Measurements from ENCODE around the gene CCL3. TPM values are rescaled to one million over a fixed set of nuclear protein-coding genes. Genes with fewer than 3 reads are reported as not detected.
"Not testable (repeated sequence)": the region's sequence is repeated elsewhere in the genome, so short reads cannot be mapped to it uniquely, and the experiment has no call there.

Gene CCL3
- polyA plus RNA-seq, 3 donors = 161 to 328 (median 190) TPM

DNA sequence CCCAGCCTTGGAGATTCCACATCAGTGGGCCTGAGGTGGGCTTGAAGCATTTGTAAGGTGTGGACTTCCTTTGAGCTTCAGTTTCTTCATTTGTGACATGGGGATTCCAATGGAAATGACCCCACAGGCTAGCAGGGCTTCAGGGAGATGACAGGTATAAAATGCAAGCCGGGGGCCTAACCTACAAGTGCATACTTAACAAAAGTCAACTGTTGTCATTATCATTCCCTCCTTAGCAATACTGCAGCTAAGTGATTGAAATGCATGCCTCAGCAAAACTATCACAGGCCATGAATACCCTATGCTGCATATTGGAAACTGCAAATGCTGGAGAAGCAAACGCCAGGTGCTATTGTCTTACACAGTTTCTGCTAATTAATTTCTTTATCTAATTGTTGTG lies 33.5 kb upstream of the CCL3 start:
- H3K36me3 Mint-ChIP-seq = peaks cover 0 to 3% of the 10 kb centered on the region in 2 donors
- Histone ChIP-seq H3K9me3 (replicated peaks in 1 of 2; ENCODE audit: control insufficient read depth in 1 of 2, insufficient read depth in 1 of 2, low read length in 2 of 2) (peaks cover 17 to 25% of the 10 kb centered on the region in 2 donors), H3K36me3 (replicated peaks in 1 of 2; ENCODE audit: control insufficient read depth in 1 of 2, insufficient read depth in 2 of 2, low read length in 2 of 2) (no peaks in the 10 kb centered on the region), H3K4me1 (ENCODE audit: control insufficient read depth in 1 of 2, insufficient read depth in 2 of 2, low read length in 2 of 2) (peaks cover 0 to 4% of the 10 kb centered on the region in 2 donors), H2AFZ (ENCODE audit: insufficient read depth, low read depth, low read length, poor library complexity, severe bottlenecking) (no peak overlapping the region), H3K79me2 (ENCODE audit: insufficient read depth, low read length) (no peaks in the 10 kb centered on the region), H4K20me1 (ENCODE audit: insufficient read depth, low read length) (no peaks in the 10 kb centered on the region), H3K27me3 (ENCODE audit: control insufficient read depth in 2 of 2, insufficient read depth in 2 of 2, low read length in 2 of 2) (no peaks in the 10 kb centered on the region), H3K4me3 (replicated peaks in 1 of 3; ENCODE audit: low read depth in 2 of 3, low read length in 3 of 3) (no peak overlapping the region), H3K4me2 (replicated peaks; ENCODE audit: extremely low read depth, low read length, poor library complexity, severe bottlenecking) (no peak overlapping the region), H3K27ac (ENCODE audit: low read depth in 1 of 2, low read length in 2 of 2) (no peak overlapping the region), H3K9ac (ENCODE audit: insufficient read depth, low read length, poor library complexity, severe bottlenecking) (no peak overlapping the region)
- H3K4me1 Mint-ChIP-seq = peaks cover 8% of the 10 kb centered on the region
- TF ChIP-seq, protein P1, sequence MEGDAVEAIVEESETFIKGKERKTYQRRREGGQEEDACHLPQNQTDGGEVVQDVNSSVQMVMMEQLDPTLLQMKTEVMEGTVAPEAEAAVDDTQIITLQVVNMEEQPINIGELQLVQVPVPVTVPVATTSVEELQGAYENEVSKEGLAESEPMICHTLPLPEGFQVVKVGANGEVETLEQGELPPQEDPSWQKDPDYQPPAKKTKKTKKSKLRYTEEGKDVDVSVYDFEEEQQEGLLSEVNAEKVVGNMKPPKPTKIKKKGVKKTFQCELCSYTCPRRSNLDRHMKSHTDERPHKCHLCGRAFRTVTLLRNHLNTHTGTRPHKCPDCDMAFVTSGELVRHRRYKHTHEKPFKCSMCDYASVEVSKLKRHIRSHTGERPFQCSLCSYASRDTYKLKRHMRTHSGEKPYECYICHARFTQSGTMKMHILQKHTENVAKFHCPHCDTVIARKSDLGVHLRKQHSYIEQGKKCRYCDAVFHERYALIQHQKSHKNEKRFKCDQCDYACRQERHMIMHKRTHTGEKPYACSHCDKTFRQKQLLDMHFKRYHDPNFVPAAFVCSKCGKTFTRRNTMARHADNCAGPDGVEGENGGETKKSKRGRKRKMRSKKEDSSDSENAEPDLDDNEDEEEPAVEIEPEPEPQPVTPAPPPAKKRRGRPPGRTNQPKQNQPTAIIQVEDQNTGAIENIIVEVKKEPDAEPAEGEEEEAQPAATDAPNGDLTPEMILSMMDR (IDR thresholded peaks at IDR 0.05) = no peak
- no peak for DNase-seq
- no peak overlapping the region for H3K4me3 Mint-ChIP-seq
- 86% methylated on average over 1 of the region's 2 CpGs for WGBS (ENCODE audit: insufficient coverage)
- no peak overlapping the region for H3K27ac Mint-ChIP-seq
- intact Hi-C loops (cut with micrococcal nuclease) = no loop called here
- H3K9me3 Mint-ChIP-seq = peaks cover 14 to 33% (median 24%) of the 10 kb centered on the region in 7 donors
- peaks cover 0 to 7% (median 3%) of the 10 kb centered on the region in 3 donors for H3K27me3 Mint-ChIP-seq (ENCODE audit: low read depth in 3 of 3)

DNA sequence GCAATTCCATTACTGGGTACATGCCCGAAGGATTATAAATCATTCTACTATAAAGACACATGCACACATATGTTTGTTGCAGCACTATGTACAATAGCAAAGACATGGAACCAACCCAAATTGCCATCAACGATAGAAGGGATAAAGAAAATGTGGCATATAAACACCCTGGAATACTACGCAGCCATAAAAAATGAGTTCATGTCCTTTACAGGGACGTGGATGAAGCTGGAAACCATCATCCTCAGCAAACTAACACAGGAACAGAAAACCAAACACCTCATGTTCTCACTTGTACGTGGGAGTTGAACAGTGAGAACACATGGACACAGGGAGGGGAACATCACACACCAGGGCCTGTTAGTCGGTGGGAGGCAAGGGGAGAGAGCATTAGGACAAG lies 31.2 kb upstream of the CCL3 start:
- H2AFZ ChIP-seq (ENCODE audit: insufficient read depth, low read depth, low read length, poor library complexity, severe bottlenecking); H3K9ac ChIP-seq (ENCODE audit: insufficient read depth, low read length, poor library complexity, severe bottlenecking); H3K4me2 ChIP-seq (replicated peaks; ENCODE audit: extremely low read depth, low read length, poor library complexity, severe bottlenecking); H3K4me3 Mint-ChIP-seq; H3K79me2 ChIP-seq (ENCODE audit: insufficient read depth, low read length); H3K27ac ChIP-seq (ENCODE audit: low read depth in 1 of 2, low read length in 2 of 2); H3K36me3 ChIP-seq (replicated peaks in 1 of 2; ENCODE audit: control insufficient read depth in 1 of 2, insufficient read depth in 2 of 2, low read length in 2 of 2); H3K4me1 Mint-ChIP-seq; DNase-seq; H3K4me1 ChIP-seq (ENCODE audit: control insufficient read depth in 1 of 2, insufficient read depth in 2 of 2, low read length in 2 of 2); H3K27me3 ChIP-seq (ENCODE audit: control insufficient read depth in 2 of 2, insufficient read depth in 2 of 2, low read length in 2 of 2); H3K36me3 Mint-ChIP-seq; intact Hi-C loops (cut with micrococcal nuclease); H4K20me1 ChIP-seq (ENCODE audit: insufficient read depth, low read length); H3K27me3 Mint-ChIP-seq (ENCODE audit: low read depth in 3 of 3); H3K27ac Mint-ChIP-seq; H3K4me3 ChIP-seq (replicated peaks in 1 of 3; ENCODE audit: low read depth in 2 of 3, low read length in 3 of 3): not testable (repeated sequence)
- whole genome bisulfite sequencing (ENCODE audit: insufficient coverage) = 75% methylated on average over 2 of the region's 6 CpGs
- H3K9me3 Mint-ChIP-seq = peaks cover 11 to 23% (median 15%) of the 10 kb centered on the region in 7 donors
- peaks cover 14 to 15% of the 10 kb centered on the region in 2 donors for H3K9me3 ChIP-seq (replicated peaks in 1 of 2; ENCODE audit: control insufficient read depth in 1 of 2, insufficient read depth in 1 of 2, low read length in 2 of 2)
